ENCODE measurements around the gene IGF1R. TPM values are rescaled to one million over a fixed set of nuclear protein-coding genes. Genes with fewer than 3 reads are reported as not detected.
"Not testable (repeated sequence)": the region's sequence is repeated elsewhere in the genome, so short reads cannot be mapped to it uniquely, and the experiment has no call there.

IGF1R gene
- total RNA-seq, 3 donors from 2014 or later: 16.7 to 28.6 (median 25.1) TPM

- Mint-ChIP-seq H3K4me1 (ENCODE audit: low read depth) (no peaks in the 10 kb centered on the region), H3K9me3 (peaks cover 10% of the 10 kb centered on the region), H3K27me3 (ENCODE audit: low read depth) (no peaks in the 10 kb centered on the region), H3K4me3 (no peak overlapping the region), H3K36me3 (ENCODE audit: insufficient read depth) (peaks cover 39% of the 10 kb centered on the region)
- DNase-seq (no peak), ATAC-seq (no peak)
Measured at GRCh38 chr15:98958918-98959639, 310.7 kb downstream of the IGF1R start.

GRCh38 chr15:98959640-98960007 is 311.3 kb downstream of the IGF1R start:
- no peak for ATAC-seq
- Mint-ChIP-seq H3K4me3 (no peak overlapping the region), H3K27me3 (ENCODE audit: low read depth) (no peaks in the 10 kb centered on the region)

GRCh38 chr15:98960555-98961050 is 312.3 kb downstream of the IGF1R start:
- H3K4me1 Mint-ChIP-seq (ENCODE audit: low read depth): no peaks in the 10 kb centered on the region
- H3K36me3 Mint-ChIP-seq (ENCODE audit: insufficient read depth): peaks cover 39% of the 10 kb centered on the region
- DNase-seq (no peak), ATAC-seq (no peak)
- no peaks in the 10 kb centered on the region for H3K27me3 Mint-ChIP-seq (ENCODE audit: low read depth)
- peaks cover 10% of the 10 kb centered on the region for H3K9me3 Mint-ChIP-seq
- no peak overlapping the region for H3K4me3 Mint-ChIP-seq

More at GRCh38 chr15:98959640-98960007, 311.3 kb downstream of the IGF1R start:
- H3K4me1 Mint-ChIP-seq (ENCODE audit: low read depth): no peaks in the 10 kb centered on the region
- DNase-seq: no peak
- peaks cover 39% of the 10 kb centered on the region for H3K36me3 Mint-ChIP-seq (ENCODE audit: insufficient read depth)
- peaks cover 10% of the 10 kb centered on the region for H3K9me3 Mint-ChIP-seq

GRCh38 chr15:98963444-98963843 is 315.1 kb downstream of the IGF1R start:
- Mint-ChIP-seq H3K4me1 (ENCODE audit: low read depth) (no peaks in the 10 kb centered on the region), H3K36me3 (ENCODE audit: insufficient read depth) (peaks cover 29% of the 10 kb centered on the region), H3K9me3 (peaks cover 10% of the 10 kb centered on the region), H3K27me3 (ENCODE audit: low read depth) (no peaks in the 10 kb centered on the region), H3K4me3 (no peak overlapping the region)
- ATAC-seq (no peak), DNase-seq (no peak)

- H3K9me3 Mint-ChIP-seq: peaks cover 10% of the 10 kb centered on the region
- ATAC-seq: no peak
- H3K4me3 Mint-ChIP-seq: no peak overlapping the region
- H3K27me3 Mint-ChIP-seq (ENCODE audit: low read depth): no peaks in the 10 kb centered on the region
- no peak for DNase-seq
- H3K36me3 Mint-ChIP-seq (ENCODE audit: insufficient read depth): peaks cover 21% of the 10 kb centered on the region
- no peaks in the 10 kb centered on the region for H3K4me1 Mint-ChIP-seq (ENCODE audit: low read depth)
Measured at GRCh38 chr15:98964466-98965133, 316.3 kb downstream of the IGF1R start.

- H3K4me3 Mint-ChIP-seq: not testable (repeated sequence)
- H3K9me3 Mint-ChIP-seq: peaks cover 10% of the 10 kb centered on the region
Measured at GRCh38 chr15:98965134-98965491, 316.8 kb downstream of the IGF1R start.

GRCh38 chr15:98965597-98965996 is 317.3 kb downstream of the IGF1R start:
- no peaks in the 10 kb centered on the region for H3K4me1 Mint-ChIP-seq (ENCODE audit: low read depth)
- H3K36me3 Mint-ChIP-seq (ENCODE audit: insufficient read depth): peaks cover 20% of the 10 kb centered on the region
- H3K9me3 Mint-ChIP-seq: peaks cover 10% of the 10 kb centered on the region
- no peaks in the 10 kb centered on the region for H3K27me3 Mint-ChIP-seq (ENCODE audit: low read depth)
- DNase-seq: no peak
- no peak for ATAC-seq
- no peak overlapping the region for H3K4me3 Mint-ChIP-seq

More at GRCh38 chr15:98965134-98965491, 316.8 kb downstream of the IGF1R start:
- DNase-seq; H3K27me3 Mint-ChIP-seq (ENCODE audit: low read depth); H3K4me1 Mint-ChIP-seq (ENCODE audit: low read depth); ATAC-seq: not testable (repeated sequence)
- H3K36me3 Mint-ChIP-seq (ENCODE audit: insufficient read depth): peaks cover 20% of the 10 kb centered on the region

GRCh38 chr15:98966091-98966787 is 317.9 kb downstream of the IGF1R start:
- Mint-ChIP-seq H3K27me3 (ENCODE audit: low read depth) (no peaks in the 10 kb centered on the region), H3K4me3 (no peak overlapping the region)

GRCh38 chr15:98967096-98967495 is 318.8 kb downstream of the IGF1R start:
- Mint-ChIP-seq H3K27me3 (ENCODE audit: low read depth) (no peaks in the 10 kb centered on the region), H3K36me3 (ENCODE audit: insufficient read depth) (peaks cover 7% of the 10 kb centered on the region), H3K4me1 (ENCODE audit: low read depth) (no peaks in the 10 kb centered on the region), H3K9me3 (peaks cover 4% of the 10 kb centered on the region), H3K4me3 (no peak overlapping the region)
- ATAC-seq: no peak
- no peak for DNase-seq

More at GRCh38 chr15:98966091-98966787, 317.9 kb downstream of the IGF1R start:
- ATAC-seq: no peak
- H3K9me3 Mint-ChIP-seq: peaks cover 10% of the 10 kb centered on the region
- no peak for DNase-seq
- H3K4me1 Mint-ChIP-seq (ENCODE audit: low read depth): no peaks in the 10 kb centered on the region
- H3K36me3 Mint-ChIP-seq (ENCODE audit: insufficient read depth): peaks cover 15% of the 10 kb centered on the region

GRCh38 chr15:98967916-98968315 is 319.6 kb downstream of the IGF1R start:
- H3K36me3 Mint-ChIP-seq (ENCODE audit: insufficient read depth): peaks cover 3% of the 10 kb centered on the region
- no peak for DNase-seq
- no peak for ATAC-seq

GRCh38 chr15:98968576-98968975 is 320.2 kb downstream of the IGF1R start:
- no peaks in the 10 kb centered on the region for H3K36me3 Mint-ChIP-seq (ENCODE audit: insufficient read depth)
- H3K4me3 Mint-ChIP-seq: no peak overlapping the region
- DNase-seq (no peak), ATAC-seq (no peak)
- H3K4me1 Mint-ChIP-seq (ENCODE audit: low read depth): no peaks in the 10 kb centered on the region
- no peaks in the 10 kb centered on the region for H3K9me3 Mint-ChIP-seq
- H3K27me3 Mint-ChIP-seq (ENCODE audit: low read depth): no peaks in the 10 kb centered on the region

More at GRCh38 chr15:98967916-98968315, 319.6 kb downstream of the IGF1R start:
- Mint-ChIP-seq H3K27me3 (ENCODE audit: low read depth) (no peaks in the 10 kb centered on the region), H3K4me3 (no peak overlapping the region), H3K4me1 (ENCODE audit: low read depth) (no peaks in the 10 kb centered on the region), H3K9me3 (no peaks in the 10 kb centered on the region)

- H3K9me3 Mint-ChIP-seq: no peaks in the 10 kb centered on the region
- DNase-seq (no peak), ATAC-seq (no peak)
- no peaks in the 10 kb centered on the region for H3K36me3 Mint-ChIP-seq (ENCODE audit: insufficient read depth)
- H3K4me3 Mint-ChIP-seq: no peak overlapping the region
- no peaks in the 10 kb centered on the region for H3K27me3 Mint-ChIP-seq (ENCODE audit: low read depth)
- no peaks in the 10 kb centered on the region for H3K4me1 Mint-ChIP-seq (ENCODE audit: low read depth)
Measured at GRCh38 chr15:98969126-98969735, 320.9 kb downstream of the IGF1R start.

GRCh38 chr15:98970799-98971198 is 322.5 kb downstream of the IGF1R start:
- Mint-ChIP-seq H3K4me3 (no peak overlapping the region), H3K27me3 (ENCODE audit: low read depth) (no peaks in the 10 kb centered on the region), H3K9me3 (no peaks in the 10 kb centered on the region), H3K36me3 (ENCODE audit: insufficient read depth) (no peaks in the 10 kb centered on the region), H3K4me1 (ENCODE audit: low read depth) (no peaks in the 10 kb centered on the region)
- DNase-seq: no peak
- ATAC-seq: no peak

GRCh38 chr15:98976500-98976899 is 328.2 kb downstream of the IGF1R start:
- H3K27me3 Mint-ChIP-seq (ENCODE audit: low read depth): no peaks in the 10 kb centered on the region
- H3K36me3 Mint-ChIP-seq (ENCODE audit: insufficient read depth): no peaks in the 10 kb centered on the region
- ATAC-seq (no peak), DNase-seq (no peak)
- no peaks in the 10 kb centered on the region for H3K4me1 Mint-ChIP-seq (ENCODE audit: low read depth)
- H3K4me3 Mint-ChIP-seq: no peak overlapping the region
- H3K9me3 Mint-ChIP-seq: no peaks in the 10 kb centered on the region

All from activated T-cell treated with anti-CD3 and anti-CD28 coated beads, Interleukin-2, amount 50 U/mL, for 4 hours (primary cell).